Neural cell (in vitro differentiated cells): Measurements from ENCODE around the gene VAV2.

ENCODE experiments used
- CTCF ChIP-seq: fragments of 450-650 bp; IDR thresholded peaks from 2 replicates; pipeline ENCODE4 v1.5.1; 2014; ENCODE audit warnings: antibody characterized with exemption, mild to moderate bottlenecking, moderate library complexity; ENCODE audit not compliant: poor library complexity, severe bottlenecking
- EP300 ChIP-seq: fragments of 450-650 bp; conservative IDR thresholded peaks from 2 replicates; pipeline ENCODE4 v1.6.1; 2014; ENCODE audit warnings: antibody characterized with exemption, mild to moderate bottlenecking, moderate library complexity; ENCODE audit not compliant: poor library complexity, severe bottlenecking
- EZH2 ChIP-seq: fragments of 200-600, 300-800 bp; shearing (Covaris generic), sonication (generic); IDR thresholded peaks from 2 replicates; pipeline ENCODE4 v1.6.1; 2014; ENCODE audit warnings: antibody characterized with exemption, low read length, borderline replicate concordance, mild to moderate bottlenecking; ENCODE audit not compliant: insufficient read depth, poor library complexity, severe bottlenecking
- POLR2AphosphoS5 ChIP-seq: IDR thresholded peaks from 2 replicates; pipeline ENCODE4 v1.6.1; 2012
- REST ChIP-seq: IDR thresholded peaks from 2 replicates; pipeline ENCODE4 v1.6.1; 2012; ENCODE audit warnings: borderline replicate concordance
- SMC3 ChIP-seq: fragments of 450-650 bp; conservative IDR thresholded peaks from 2 replicates; pipeline ENCODE4 v1.6.1; 2014; ENCODE audit warnings: antibody characterized with exemption, mild to moderate bottlenecking, moderate library complexity; ENCODE audit not compliant: poor library complexity
- TAF1 ChIP-seq: IDR thresholded peaks from 2 replicates; pipeline ENCODE4 v1.6.1; 2012; ENCODE audit warnings: low read depth

- TF ChIP-seq REST (no peak), CTCF (no peak), POLR2AphosphoS5 (no peak), EP300 (no peak), EZH2 (no peak), SMC3 (no peak), TAF1 (no peak)
These were observed 167.3 kb downstream of the VAV2 start for GRCh38 chr9:133824802-133825186.
